Neural progenitor cell (in vitro differentiated cells): ENCODE data around the gene CFAP92.

Source experiments
- CTCF ChIP-seq: fragments of 200-600 bp; sonication (generic); IDR thresholded peaks from 2 replicates; pipeline ENCODE4 v1.5.1; 2017; ENCODE audit warnings: antibody characterized with exemption, mild to moderate bottlenecking
- EZH2phosphoT487 ChIP-seq: fragments of 200-600 bp; sonication (generic); IDR thresholded peaks from 2 replicates; pipeline ENCODE4 v1.6.1; 2017; ENCODE audit warnings: antibody characterized with exemption

- TF ChIP-seq CTCF (no peak), EZH2phosphoT487 (peak; percentile 82)
Observed at GRCh38 chr3:129001806-129002572, 8.1 kb upstream of the CFAP92 start.
